H1 (cell line): ENCODE results near the gene EXOSC1. TPM values are rescaled to one million over a fixed set of nuclear protein-coding genes. Genes with fewer than 3 reads are reported as not detected.

Experiments
- ASH2L ChIP-seq: fragments of 200-600, 300-600 bp; sonication (generic); IDR thresholded peaks from one replicate; pipeline ENCODE4 v1.7.1; 2017; ENCODE audit warnings: low read length
- ATF2 ChIP-seq: IDR thresholded peaks from 2 replicates; pipeline ENCODE4 v1.6.1; 2012; ENCODE audit warnings: low read length, inconsistent platforms
- CTBP2 ChIP-seq: IDR thresholded peaks from 2 replicates; pipeline ENCODE4 v1.7.0; 2011; ENCODE audit warnings: borderline replicate concordance, mild to moderate bottlenecking, moderate library complexity, mixed read lengths, low read length; ENCODE audit not compliant: insufficient read depth, insufficient read length
- EGR1 ChIP-seq: IDR thresholded peaks from 2 replicates; pipeline ENCODE4 v1.6.1; 2011; ENCODE audit warnings: low read depth, low read length, borderline replicate concordance
- RFX5 ChIP-seq: IDR thresholded peaks from 2 replicates; pipeline ENCODE4 v1.6.1; 2011; ENCODE audit warnings: low read depth, low read length, improper control_type of control experiment, borderline replicate concordance
- RXRA ChIP-seq: IDR thresholded peaks from 2 replicates; pipeline ENCODE4 v1.6.1; 2011; ENCODE audit warnings: low read depth, mild to moderate bottlenecking, low read length, moderate library complexity; ENCODE audit not compliant: insufficient read depth
- TAF1 ChIP-seq: IDR thresholded peaks from 2 replicates; pipeline ENCODE4 v1.6.1; 2011; ENCODE audit warnings: mild to moderate bottlenecking, low read depth, low read length
- TCF12 ChIP-seq: IDR thresholded peaks from 2 replicates; pipeline ENCODE4 v1.6.1; 2011; ENCODE audit warnings: low read depth, mild to moderate bottlenecking, low read length
- polyA plus RNA-seq, 7 experiments: library from polyadenylated mRNA; depleted of rRNA in 3 of 7; stranded (reverse) in 5 of 7; unstranded in 2 of 7; fragments of >200 nt in 5 of 7; fragments of 200-250 nt in 2 of 7; gene quantifications; 1 replicate in 5 of 7; 2 replicates in 1 of 7; 4 replicates in 1 of 7; pipeline versions ENCODE4 v1.2.1 to v1.2.3, GENCODE V29; 2011 to 2013; ENCODE audit warnings: missing spikeins in 2 of 7, mixed read lengths in 2 of 7
- total RNA-seq: library from RNA; stranded (reverse); fragmentation: NEBNext Ultra II Directional; extraction: Animal tissue kit (Norgen Biotek cat#: 25700); gene quantifications from 2 replicates; pipeline ENCODE4 v1.2.1, GENCODE V29; 2021
- TF ChIP-seq, protein P1 (sequence below): fragments of 300-600 bp; sonication (generic); IDR thresholded peaks from 2 replicates; pipeline ENCODE4 v1.7.1; 2012; ENCODE audit warnings: low read length, moderate library complexity, mild to moderate bottlenecking, inconsistent platforms; ENCODE audit not compliant: insufficient replicate concordance

EXOSC1 gene
- total and polyA plus RNA-seq, 2 of the 8 experiments (the other 6 are each of a cell fraction or from before 2014, with no cell fraction given), result 52.1 to 68.1 TPM

GRCh38 chr10:97442277-97442676, 3.5 kb downstream of the EXOSC1 start (continued):
- TF ChIP-seq, protein P1, sequence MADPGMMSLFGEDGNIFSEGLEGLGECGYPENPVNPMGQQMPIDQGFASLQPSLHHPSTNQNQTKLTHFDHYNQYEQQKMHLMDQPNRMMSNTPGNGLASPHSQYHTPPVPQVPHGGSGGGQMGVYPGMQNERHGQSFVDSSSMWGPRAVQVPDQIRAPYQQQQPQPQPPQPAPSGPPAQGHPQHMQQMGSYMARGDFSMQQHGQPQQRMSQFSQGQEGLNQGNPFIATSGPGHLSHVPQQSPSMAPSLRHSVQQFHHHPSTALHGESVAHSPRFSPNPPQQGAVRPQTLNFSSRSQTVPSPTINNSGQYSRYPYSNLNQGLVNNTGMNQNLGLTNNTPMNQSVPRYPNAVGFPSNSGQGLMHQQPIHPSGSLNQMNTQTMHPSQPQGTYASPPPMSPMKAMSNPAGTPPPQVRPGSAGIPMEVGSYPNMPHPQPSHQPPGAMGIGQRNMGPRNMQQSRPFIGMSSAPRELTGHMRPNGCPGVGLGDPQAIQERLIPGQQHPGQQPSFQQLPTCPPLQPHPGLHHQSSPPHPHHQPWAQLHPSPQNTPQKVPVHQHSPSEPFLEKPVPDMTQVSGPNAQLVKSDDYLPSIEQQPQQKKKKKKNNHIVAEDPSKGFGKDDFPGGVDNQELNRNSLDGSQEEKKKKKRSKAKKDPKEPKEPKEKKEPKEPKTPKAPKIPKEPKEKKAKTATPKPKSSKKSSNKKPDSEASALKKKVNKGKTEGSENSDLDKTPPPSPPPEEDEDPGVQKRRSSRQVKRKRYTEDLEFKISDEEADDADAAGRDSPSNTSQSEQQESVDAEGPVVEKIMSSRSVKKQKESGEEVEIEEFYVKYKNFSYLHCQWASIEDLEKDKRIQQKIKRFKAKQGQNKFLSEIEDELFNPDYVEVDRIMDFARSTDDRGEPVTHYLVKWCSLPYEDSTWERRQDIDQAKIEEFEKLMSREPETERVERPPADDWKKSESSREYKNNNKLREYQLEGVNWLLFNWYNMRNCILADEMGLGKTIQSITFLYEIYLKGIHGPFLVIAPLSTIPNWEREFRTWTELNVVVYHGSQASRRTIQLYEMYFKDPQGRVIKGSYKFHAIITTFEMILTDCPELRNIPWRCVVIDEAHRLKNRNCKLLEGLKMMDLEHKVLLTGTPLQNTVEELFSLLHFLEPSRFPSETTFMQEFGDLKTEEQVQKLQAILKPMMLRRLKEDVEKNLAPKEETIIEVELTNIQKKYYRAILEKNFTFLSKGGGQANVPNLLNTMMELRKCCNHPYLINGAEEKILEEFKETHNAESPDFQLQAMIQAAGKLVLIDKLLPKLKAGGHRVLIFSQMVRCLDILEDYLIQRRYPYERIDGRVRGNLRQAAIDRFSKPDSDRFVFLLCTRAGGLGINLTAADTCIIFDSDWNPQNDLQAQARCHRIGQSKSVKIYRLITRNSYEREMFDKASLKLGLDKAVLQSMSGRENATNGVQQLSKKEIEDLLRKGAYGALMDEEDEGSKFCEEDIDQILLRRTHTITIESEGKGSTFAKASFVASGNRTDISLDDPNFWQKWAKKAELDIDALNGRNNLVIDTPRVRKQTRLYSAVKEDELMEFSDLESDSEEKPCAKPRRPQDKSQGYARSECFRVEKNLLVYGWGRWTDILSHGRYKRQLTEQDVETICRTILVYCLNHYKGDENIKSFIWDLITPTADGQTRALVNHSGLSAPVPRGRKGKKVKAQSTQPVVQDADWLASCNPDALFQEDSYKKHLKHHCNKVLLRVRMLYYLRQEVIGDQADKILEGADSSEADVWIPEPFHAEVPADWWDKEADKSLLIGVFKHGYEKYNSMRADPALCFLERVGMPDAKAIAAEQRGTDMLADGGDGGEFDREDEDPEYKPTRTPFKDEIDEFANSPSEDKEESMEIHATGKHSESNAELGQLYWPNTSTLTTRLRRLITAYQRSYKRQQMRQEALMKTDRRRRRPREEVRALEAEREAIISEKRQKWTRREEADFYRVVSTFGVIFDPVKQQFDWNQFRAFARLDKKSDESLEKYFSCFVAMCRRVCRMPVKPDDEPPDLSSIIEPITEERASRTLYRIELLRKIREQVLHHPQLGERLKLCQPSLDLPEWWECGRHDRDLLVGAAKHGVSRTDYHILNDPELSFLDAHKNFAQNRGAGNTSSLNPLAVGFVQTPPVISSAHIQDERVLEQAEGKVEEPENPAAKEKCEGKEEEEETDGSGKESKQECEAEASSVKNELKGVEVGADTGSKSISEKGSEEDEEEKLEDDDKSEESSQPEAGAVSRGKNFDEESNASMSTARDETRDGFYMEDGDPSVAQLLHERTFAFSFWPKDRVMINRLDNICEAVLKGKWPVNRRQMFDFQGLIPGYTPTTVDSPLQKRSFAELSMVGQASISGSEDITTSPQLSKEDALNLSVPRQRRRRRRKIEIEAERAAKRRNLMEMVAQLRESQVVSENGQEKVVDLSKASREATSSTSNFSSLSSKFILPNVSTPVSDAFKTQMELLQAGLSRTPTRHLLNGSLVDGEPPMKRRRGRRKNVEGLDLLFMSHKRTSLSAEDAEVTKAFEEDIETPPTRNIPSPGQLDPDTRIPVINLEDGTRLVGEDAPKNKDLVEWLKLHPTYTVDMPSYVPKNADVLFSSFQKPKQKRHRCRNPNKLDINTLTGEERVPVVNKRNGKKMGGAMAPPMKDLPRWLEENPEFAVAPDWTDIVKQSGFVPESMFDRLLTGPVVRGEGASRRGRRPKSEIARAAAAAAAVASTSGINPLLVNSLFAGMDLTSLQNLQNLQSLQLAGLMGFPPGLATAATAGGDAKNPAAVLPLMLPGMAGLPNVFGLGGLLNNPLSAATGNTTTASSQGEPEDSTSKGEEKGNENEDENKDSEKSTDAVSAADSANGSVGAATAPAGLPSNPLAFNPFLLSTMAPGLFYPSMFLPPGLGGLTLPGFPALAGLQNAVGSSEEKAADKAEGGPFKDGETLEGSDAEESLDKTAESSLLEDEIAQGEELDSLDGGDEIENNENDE, result no peak
- TF ChIP-seq TCF12 (no peak), EGR1 (no peak), RFX5 (no peak), RXRA (no peak), CTBP2 (no peak), ATF2 (no peak), TAF1 (no peak), ASH2L (no peak)
